Measurements from ENCODE around the gene TNFRSF4. TPM values are rescaled to one million over a fixed set of nuclear protein-coding genes. Genes with fewer than 3 reads are reported as not detected.
A peak's percentile ranks its signal among the peaks of the same experiment; 100 is the strongest.

The TNFRSF4 gene
- total and polyA plus RNA-seq, 2 of the 8 experiments (the other 6 are each of a cell fraction or from before 2014, with no cell fraction given), result 0.06 TPM; not detected in 1

DNA sequence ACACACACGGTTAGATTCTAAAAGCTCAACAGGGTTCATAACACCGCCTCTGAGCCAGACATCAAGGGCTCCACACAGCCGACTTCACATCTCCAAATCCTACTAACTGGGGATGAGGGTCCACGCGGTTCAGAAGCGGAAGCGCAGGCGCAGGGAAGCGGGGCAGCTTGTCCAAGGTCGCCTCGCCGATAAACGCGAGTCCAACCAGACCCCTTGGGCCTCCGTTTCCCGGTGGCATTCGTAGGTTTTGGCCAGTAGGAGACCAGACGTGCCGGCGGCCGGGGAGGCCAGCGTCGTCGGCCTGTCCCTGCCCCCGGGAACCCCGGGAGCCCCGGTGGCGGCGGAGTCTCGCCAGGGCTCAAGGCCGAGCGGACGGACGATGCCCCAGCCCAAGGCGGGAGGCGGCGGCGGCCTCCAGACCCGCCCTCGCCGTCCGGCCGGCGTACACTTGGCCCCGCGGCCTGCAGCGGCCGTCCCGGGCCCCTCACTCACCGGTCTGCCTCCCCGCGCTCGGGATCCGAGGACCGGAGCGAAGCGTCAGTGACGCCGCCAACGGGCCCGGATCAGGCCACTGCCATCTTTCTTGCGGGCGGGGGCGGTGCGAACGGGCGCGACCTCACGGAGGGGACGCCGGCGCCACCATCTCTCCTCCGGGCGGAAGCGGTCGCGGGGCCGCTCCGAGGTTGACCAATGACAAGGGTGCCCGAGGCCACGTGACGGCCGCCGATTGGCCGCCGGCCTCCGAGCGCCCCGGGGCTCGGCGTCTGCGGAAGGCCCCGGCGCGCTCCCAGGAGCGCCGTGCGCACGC lies 17.7 kb upstream of the TNFRSF4 start, which contains the start of gene SDF4 (continued):
- TF ChIP-seq, protein P1, sequence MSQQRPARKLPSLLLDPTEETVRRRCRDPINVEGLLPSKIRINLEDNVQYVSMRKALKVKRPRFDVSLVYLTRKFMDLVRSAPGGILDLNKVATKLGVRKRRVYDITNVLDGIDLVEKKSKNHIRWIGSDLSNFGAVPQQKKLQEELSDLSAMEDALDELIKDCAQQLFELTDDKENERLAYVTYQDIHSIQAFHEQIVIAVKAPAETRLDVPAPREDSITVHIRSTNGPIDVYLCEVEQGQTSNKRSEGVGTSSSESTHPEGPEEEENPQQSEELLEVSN (IDR thresholded peaks at IDR 0.05), result peak; percentile 32; the same call in 1 of the 2 replicates
- no peak for TF ChIP-seq BRCA1 (IDR thresholded peaks at IDR 0.05; ENCODE audit: low read depth, low read length)
- TF ChIP-seq TCF12 (IDR thresholded peaks at IDR 0.05; ENCODE audit: low read depth, low read length), result no peak
